ENCODE data around the gene VDAC2.

- TF ChIP-seq POLR2AphosphoS5 (IDR thresholded peaks at IDR 0.05; ENCODE audit: low read depth, low read length) (no peak), POLR2A (IDR thresholded peaks at IDR 0.05; ENCODE audit: low read depth, low read length) (no peak), TAF1 (IDR thresholded peaks at IDR 0.05; ENCODE audit: borderline replicate concordance, low read depth, low read length) (no peak)
These were observed 40.4 kb upstream of the VDAC2 start for GRCh38 chr10:75170215-75170614.

Measured in GM12892 (cell line).